MM.1S (cell line): ENCODE results near the gene SLC39A9.

Source experiments
- DNase-seq: peaks from one replicate; pipeline ENCODE4 v3.0.0-alpha.2; 2015
- H2AFZ ChIP-seq: fragments of 300-600 bp; sonication (generic); 2 replicates; pipeline ENCODE4 v1.6.0; 2016; ENCODE audit warnings: antibody characterized with exemption, low read length
- H3F3A ChIP-seq: fragments of 300-600 bp; sonication (generic); 2 replicates; pipeline ENCODE4 v1.6.1; 2016; ENCODE audit warnings: mild to moderate bottlenecking, antibody characterized with exemption, low read length, moderate library complexity, mixed read lengths; ENCODE audit not compliant: insufficient read depth
- H3K27ac ChIP-seq: fragments of 300-600 bp; sonication (generic); 2 replicates; pipeline ENCODE4 v1.5.1; 2016; ENCODE audit warnings: mild to moderate bottlenecking, low read length
- H3K27me3 ChIP-seq: fragments of 300-600 bp; sonication (generic); replicated peaks from 2 replicates; pipeline ENCODE4 v1.6.0; 2016; ENCODE audit warnings: low read length; ENCODE audit not compliant: insufficient read depth
- H3K36me3 ChIP-seq: fragments of 300-600 bp; sonication (generic); replicated peaks from 2 replicates; pipeline ENCODE4 v1.6.1; 2016; ENCODE audit warnings: mild to moderate bottlenecking, low read length, mixed read lengths; ENCODE audit not compliant: insufficient read depth
- H3K4me1 ChIP-seq: fragments of 300-600 bp; sonication (generic); 2 replicates; pipeline ENCODE4 v1.6.1; 2016; ENCODE audit warnings: low read length, mixed read lengths
- H3K4me2 ChIP-seq: fragments of 300-600 bp; sonication (generic); 2 replicates; pipeline ENCODE4 v1.6.0; 2016; ENCODE audit warnings: low read depth, low read length
- H3K4me3 ChIP-seq: fragments of 300-600 bp; sonication (generic); 2 replicates; pipeline ENCODE4 v1.5.1; 2016; ENCODE audit warnings: low read length, mixed read lengths
- H3K79me2 ChIP-seq: fragments of 300-600 bp; sonication (generic); 2 replicates; pipeline ENCODE4 v1.6.1; 2016; ENCODE audit warnings: mixed run types, low read length, mixed read lengths
- H3K9ac ChIP-seq: fragments of 300-600 bp; sonication (generic); 2 replicates; pipeline ENCODE4 v1.6.1; 2016; ENCODE audit warnings: low read length, mixed read lengths
- H3K9me2 ChIP-seq: fragments of 300-600 bp; sonication (generic); replicated peaks from 2 replicates; pipeline ENCODE4 v1.6.1; 2016; ENCODE audit warnings: mild to moderate bottlenecking, low read length, mixed read lengths; ENCODE audit not compliant: insufficient read depth
- H3K9me3 ChIP-seq: fragments of 300-600 bp; sonication (generic); replicated peaks from 2 replicates; pipeline ENCODE4 v1.6.1; 2016; ENCODE audit warnings: mild to moderate bottlenecking, low read length, mixed read lengths; ENCODE audit not compliant: insufficient read depth
- H4K20me1 ChIP-seq: fragments of 300-600 bp; sonication (generic); 2 replicates; pipeline ENCODE4 v1.6.1; 2016; ENCODE audit warnings: mild to moderate bottlenecking, low read length, moderate library complexity, mixed read lengths; ENCODE audit not compliant: insufficient read depth
- EZH2 ChIP-seq: fragments of 300-600 bp; sonication (generic); optimal IDR thresholded peaks from 2 replicates; pipeline ENCODE3; 2017; ENCODE audit warnings: low read depth, mild to moderate bottlenecking, antibody characterized with exemption, low read length, mixed read lengths
- EZH2phosphoT487 ChIP-seq: fragments of 300-600 bp; sonication (generic); IDR thresholded peaks from 2 replicates; pipeline ENCODE4 v1.6.1; 2018; ENCODE audit warnings: antibody characterized with exemption, low read length
- TF ChIP-seq, protein P1 (sequence below): fragments of 300-600 bp; sonication (generic); IDR thresholded peaks from 2 replicates; pipeline ENCODE4 v1.5.1; 2016; ENCODE audit warnings: antibody characterized with exemption, low read length, mixed read lengths

SLC39A9 gene

DNA sequence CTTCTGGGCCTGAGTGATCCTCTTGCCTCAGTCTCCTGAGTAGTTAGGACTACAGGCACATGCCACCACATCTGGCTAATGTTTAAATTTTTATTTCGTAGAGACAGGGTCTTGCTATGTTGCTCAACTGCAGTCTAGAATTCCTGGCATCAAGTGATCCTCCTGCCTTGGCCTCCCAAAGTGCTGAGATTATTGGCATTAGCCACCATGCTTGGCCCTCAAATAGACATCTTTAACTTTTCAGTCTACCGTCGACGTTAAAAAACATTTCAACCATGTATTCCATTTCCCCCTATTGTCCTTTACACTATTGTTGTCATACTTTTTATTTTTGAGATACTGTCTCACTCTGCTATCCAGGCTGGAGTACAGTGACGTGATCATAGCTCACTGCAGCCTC is 22.8 kb upstream of the SLC39A9 start:
- H3K27me3 ChIP-seq: no peaks in the 10 kb centered on the region
- H3K4me1 ChIP-seq: no peaks in the 10 kb centered on the region
- DNase-seq: no peak
- H3K4me3 ChIP-seq: no peak overlapping the region
- H2AFZ ChIP-seq: no peak overlapping the region
- no peak overlapping the region for H3K4me2 ChIP-seq
- H3K9me2 ChIP-seq: no peaks in the 10 kb centered on the region
- no peak overlapping the region for H3K27ac ChIP-seq
- H3K79me2 ChIP-seq: 0 out of 2 replicates have a peak, but pooled peaks cover 3% of the 10 kb centered on the region
- no peaks in the 10 kb centered on the region for H4K20me1 ChIP-seq
- no peaks in the 10 kb centered on the region for H3K36me3 ChIP-seq
- H3F3A ChIP-seq: no peaks in the 10 kb centered on the region
- no peak for TF ChIP-seq EZH2phosphoT487
- TF ChIP-seq EZH2: no peak
- TF ChIP-seq, protein P1, sequence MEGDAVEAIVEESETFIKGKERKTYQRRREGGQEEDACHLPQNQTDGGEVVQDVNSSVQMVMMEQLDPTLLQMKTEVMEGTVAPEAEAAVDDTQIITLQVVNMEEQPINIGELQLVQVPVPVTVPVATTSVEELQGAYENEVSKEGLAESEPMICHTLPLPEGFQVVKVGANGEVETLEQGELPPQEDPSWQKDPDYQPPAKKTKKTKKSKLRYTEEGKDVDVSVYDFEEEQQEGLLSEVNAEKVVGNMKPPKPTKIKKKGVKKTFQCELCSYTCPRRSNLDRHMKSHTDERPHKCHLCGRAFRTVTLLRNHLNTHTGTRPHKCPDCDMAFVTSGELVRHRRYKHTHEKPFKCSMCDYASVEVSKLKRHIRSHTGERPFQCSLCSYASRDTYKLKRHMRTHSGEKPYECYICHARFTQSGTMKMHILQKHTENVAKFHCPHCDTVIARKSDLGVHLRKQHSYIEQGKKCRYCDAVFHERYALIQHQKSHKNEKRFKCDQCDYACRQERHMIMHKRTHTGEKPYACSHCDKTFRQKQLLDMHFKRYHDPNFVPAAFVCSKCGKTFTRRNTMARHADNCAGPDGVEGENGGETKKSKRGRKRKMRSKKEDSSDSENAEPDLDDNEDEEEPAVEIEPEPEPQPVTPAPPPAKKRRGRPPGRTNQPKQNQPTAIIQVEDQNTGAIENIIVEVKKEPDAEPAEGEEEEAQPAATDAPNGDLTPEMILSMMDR: no peak
- no peaks in the 10 kb centered on the region for H3K9me3 ChIP-seq
- no peak overlapping the region for H3K9ac ChIP-seq

DNA sequence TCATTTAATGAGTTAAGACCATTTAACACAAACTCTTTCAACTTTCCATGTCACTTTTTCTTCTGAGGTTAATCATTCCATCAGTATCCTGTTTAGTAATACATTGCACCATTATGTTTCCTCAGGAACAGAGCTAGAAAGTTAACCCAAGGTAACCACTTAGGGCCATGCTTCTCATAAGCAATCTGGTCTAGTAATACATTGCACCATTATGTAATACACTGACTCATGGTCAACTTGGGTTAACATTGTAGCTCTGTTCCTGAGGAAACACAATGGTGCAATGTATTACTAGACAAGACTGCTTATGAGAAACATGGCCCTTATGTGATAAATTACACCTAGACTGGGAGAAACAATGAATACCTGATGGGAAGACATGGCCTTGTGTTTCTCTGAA is 22.1 kb upstream of the SLC39A9 start:
- Histone ChIP-seq H4K20me1 (no peaks in the 10 kb centered on the region), H3K4me2 (no peak overlapping the region), H3K4me1 (no peaks in the 10 kb centered on the region), H3K4me3 (no peak overlapping the region), H3F3A (no peaks in the 10 kb centered on the region), H2AFZ (no peak overlapping the region), H3K9me2 (no peaks in the 10 kb centered on the region), H3K27me3 (no peaks in the 10 kb centered on the region), H3K36me3 (no peaks in the 10 kb centered on the region), H3K27ac (no peak overlapping the region), H3K9me3 (no peaks in the 10 kb centered on the region), H3K79me2 (0 out of 2 replicates have a peak, but pooled peaks cover 3% of the 10 kb centered on the region), H3K9ac (no peak overlapping the region)
- TF ChIP-seq EZH2 (no peak), EZH2phosphoT487 (no peak)
- TF ChIP-seq, protein P1: no peak
- no peak for DNase-seq

DNA sequence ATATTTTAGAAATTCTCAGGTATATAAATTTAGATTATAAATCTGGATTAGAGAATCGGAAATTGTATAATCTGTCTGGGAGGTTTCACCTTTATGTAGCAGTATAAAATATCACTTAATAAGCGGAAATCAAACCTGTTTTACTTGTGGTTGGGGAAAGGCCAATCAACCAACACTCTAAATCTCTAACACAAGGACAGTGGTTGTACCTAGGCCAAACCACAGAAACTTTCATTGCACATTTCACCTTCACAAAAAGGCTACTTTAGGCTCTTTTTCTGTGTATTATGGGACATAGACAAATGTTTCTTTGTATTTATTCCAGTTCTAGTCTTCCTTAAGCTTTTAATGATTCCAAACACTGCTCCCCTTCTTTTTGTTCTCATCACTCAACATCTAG is 20.2 kb upstream of the SLC39A9 start:
- H3K9me3 ChIP-seq: no peaks in the 10 kb centered on the region
- DNase-seq: no peak
- H3K9ac ChIP-seq: no peak overlapping the region
- H3F3A ChIP-seq: no peaks in the 10 kb centered on the region
- peaks cover 20% of the 10 kb centered on the region for H3K79me2 ChIP-seq
- no peak overlapping the region for H3K4me2 ChIP-seq
- no peaks in the 10 kb centered on the region for H3K9me2 ChIP-seq
- no peak overlapping the region for H3K27ac ChIP-seq
- no peaks in the 10 kb centered on the region for H4K20me1 ChIP-seq
- no peaks in the 10 kb centered on the region for H3K27me3 ChIP-seq
- H3K4me1 ChIP-seq: no peaks in the 10 kb centered on the region
- H3K4me3 ChIP-seq: no peak overlapping the region
- no peaks in the 10 kb centered on the region for H3K36me3 ChIP-seq
- no peak overlapping the region for H2AFZ ChIP-seq
- no peak for TF ChIP-seq EZH2
- TF ChIP-seq EZH2phosphoT487: no peak
- TF ChIP-seq, protein P1: no peak
